GM19023 (cell line): ENCODE measurements around the gene SYNGAP1.
A peak's percentile ranks its signal among the peaks of the same experiment; 100 is the strongest.
"Not testable (repeated sequence)": the region's sequence is repeated elsewhere in the genome, so short reads cannot be mapped to it uniquely, and the experiment has no call there.

Experiments used
- ATAC-seq: cut with Tn5 transposase; IDR thresholded peaks from one replicate; pipeline ENCODE4 v1.9.1; 2021; ENCODE audit warnings: mild to moderate bottlenecking, moderate library complexity; ENCODE audit not compliant: unreplicated experiment

SYNGAP1 gene

GRCh38 chr6:33419580-33420490 is at the start of gene SYNGAP1:
SYNGAP1 (plus strand) TSS chr6:33420065; CDS start chr6:33420265, 200 bp downstream.
- no peak for ATAC-seq

- not testable (repeated sequence) for ATAC-seq
These were observed 48.0 kb upstream of the SYNGAP1 start for GRCh38 chr6:33371901-33372300.

GRCh38 chr6:33372526-33373123 is 47.2 kb upstream of the SYNGAP1 start:
- no peak for ATAC-seq

- ATAC-seq = no peak
These were observed 45.6 kb upstream of the SYNGAP1 start for GRCh38 chr6:33373960-33374910.

GRCh38 chr6:33375143-33375671 is 44.7 kb upstream of the SYNGAP1 start:
- no peak for ATAC-seq

GRCh38 chr6:33377171-33377570 is 42.7 kb upstream of the SYNGAP1 start:
- ATAC-seq = no peak

GRCh38 chr6:33379184-33379583 is 40.7 kb upstream of the SYNGAP1 start:
- not testable (repeated sequence) for ATAC-seq

- ATAC-seq = no peak
These were observed 39.4 kb upstream of the SYNGAP1 start for GRCh38 chr6:33380272-33380981.

- ATAC-seq = no peak
These were observed 36.3 kb upstream of the SYNGAP1 start for GRCh38 chr6:33383427-33384185.

GRCh38 chr6:33384581-33385020 is 35.3 kb upstream of the SYNGAP1 start:
- ATAC-seq = no peak

- ATAC-seq = no peak
These were observed 29.7 kb upstream of the SYNGAP1 start for GRCh38 chr6:33390173-33390572.

- ATAC-seq = no peak
These were observed 29.0 kb upstream of the SYNGAP1 start for GRCh38 chr6:33390767-33391277.

GRCh38 chr6:33391278-33391921 is 28.5 kb upstream of the SYNGAP1 start, which contains the start of gene KIFC1:
KIFC1 (plus strand) TSS chr6:33391823; CDS start chr6:33391986, 163 bp downstream.
- ATAC-seq = peak; percentile 89

GRCh38 chr6:33391922-33392594 is 27.8 kb upstream of the SYNGAP1 start:
- peak; percentile 11 for ATAC-seq

GRCh38 chr6:33392595-33392948 is 27.3 kb upstream of the SYNGAP1 start:
- no peak for ATAC-seq

- no peak for ATAC-seq
These were observed 26.9 kb upstream of the SYNGAP1 start for GRCh38 chr6:33392979-33393378.

- ATAC-seq = no peak
These were observed 22.3 kb upstream of the SYNGAP1 start for GRCh38 chr6:33397541-33397940.

GRCh38 chr6:33398601-33399000 is 21.3 kb upstream of the SYNGAP1 start:
- not testable (repeated sequence) for ATAC-seq
